Activated CD4-positive, alpha-beta T cell treated with anti-CD3 and anti-CD28 coated beads for 36 hours (primary cell): ENCODE data around the gene MAP3K15. TPM values are rescaled to one million over a fixed set of nuclear protein-coding genes. Genes with fewer than 3 reads are reported as not detected.

Experiments
- ATAC-seq: fragments of 200-7000 bp; cut with Tn5 transposase; one replicate; pipeline ENCODE4 v1.10.0; 2021; ENCODE audit warnings: mild to moderate bottlenecking, moderate library complexity
- CTCF ChIA-PET: fragments of 350-600 bp; sonication (Branson Sonifier 250); formaldehyde crosslinking; loops from one replicate; lab custom pipeline; 2021; ENCODE audit warnings: antibody characterized with exemption; lab: Charles Lee
- POLR2A ChIA-PET: fragments of 350-600 bp; sonication (Branson Sonifier 250); formaldehyde crosslinking; loops from one replicate; lab custom pipeline; 2021; ENCODE audit warnings: antibody characterized with exemption, inconsistent platforms; lab: Charles Lee
- DNase-seq: peaks from one replicate; pipeline ENCODE4 v3.0.0-alpha.2; 2020
- H3K27ac Mint-ChIP-seq: one replicate; pipeline ENCODE4 v1.8.0; 2021; ENCODE audit warnings: mixed read lengths
- H3K27me3 Mint-ChIP-seq: one replicate; pipeline ENCODE4 v1.8.0; 2021; ENCODE audit warnings: mixed read lengths
- H3K36me3 Mint-ChIP-seq: one replicate; pipeline ENCODE4 v1.8.0; 2021; ENCODE audit warnings: low read depth, mixed read lengths
- H3K4me1 Mint-ChIP-seq: one replicate; pipeline ENCODE4 v1.8.0; 2021; ENCODE audit warnings: mixed read lengths
- H3K4me3 Mint-ChIP-seq: one replicate; pipeline ENCODE4 v1.8.0; 2021; ENCODE audit warnings: mild to moderate bottlenecking, moderate library complexity, mixed read lengths
- H3K9me3 Mint-ChIP-seq: one replicate; pipeline ENCODE4 v1.8.0; 2021; ENCODE audit warnings: low read depth, mixed read lengths
- intact Hi-C, 2 experiments: fragments of 100-400 bp; cut with DNase I in 1 of 2; cut with micrococcal nuclease in 1 of 2; formaldehyde crosslinking; loops; one replicate each; pipeline versions ENCODE4 v1.14.2 to v1.15.1; 2022 to 2024; cut with DNase I, micrococcal nuclease
- total RNA-seq, 2 experiments: library from RNA; stranded (reverse); gene quantifications; one replicate each; pipeline ENCODE4 v1.2.3, GENCODE V29; 2021

The MAP3K15 gene
- total RNA-seq, 2 experiments from 2014 or later: 1.0 to 1.2 TPM

DNA sequence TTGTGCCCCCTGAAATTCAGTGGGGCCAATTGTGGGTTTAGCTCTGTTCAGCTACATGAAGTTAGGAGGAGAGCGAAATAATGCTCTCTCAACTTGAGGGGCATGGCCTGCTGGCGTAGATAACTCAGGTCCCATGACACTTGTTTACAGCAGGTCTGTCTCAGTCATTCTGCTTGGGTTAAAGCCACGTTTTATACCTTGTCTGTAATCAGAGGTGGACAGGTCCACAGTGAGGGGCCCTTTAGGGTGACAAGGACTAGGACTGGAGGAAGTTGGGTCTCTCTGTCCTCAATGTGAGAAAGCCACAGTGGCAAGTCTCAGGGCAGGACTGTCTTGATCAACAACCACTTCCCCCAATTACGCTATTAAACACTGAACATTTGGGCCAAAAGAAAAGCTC, 122.6 kb downstream of the MAP3K15 start:
- H3K36me3 Mint-ChIP-seq: no peaks in the 10 kb centered on the region
- ChIA-PET POLR2A (no interaction called here), CTCF (interaction anchor here (0.6 kb wide), 2 partner anchors 743 to 997 kb away, joined by 3 read pairs; no protein-coding TSS in a partner anchor)
- no peak overlapping the region for H3K4me3 Mint-ChIP-seq
- no peaks in the 10 kb centered on the region for H3K9me3 Mint-ChIP-seq
- ATAC-seq (no peak), DNase-seq (no peak)
- no peaks in the 10 kb centered on the region for H3K4me1 Mint-ChIP-seq
- no peaks in the 10 kb centered on the region for H3K27me3 Mint-ChIP-seq
- H3K27ac Mint-ChIP-seq: no peak overlapping the region
- intact Hi-C loops: no loop called here

GRCh38 chrX:19392078-19392477, 123.2 kb downstream of the MAP3K15 start:
- Mint-ChIP-seq H3K4me3 (no peak overlapping the region), H3K27ac (no peak overlapping the region), H3K4me1 (no peaks in the 10 kb centered on the region), H3K36me3 (no peaks in the 10 kb centered on the region), H3K9me3 (no peaks in the 10 kb centered on the region), H3K27me3 (no peaks in the 10 kb centered on the region)
- POLR2A ChIA-PET: no interaction called here
- no peak for ATAC-seq
- CTCF ChIA-PET: interaction anchor here (0.6 kb wide), 2 partner anchors 742 to 997 kb away, joined by 3 read pairs; no protein-coding TSS in a partner anchor
- no peak for DNase-seq
- intact Hi-C loops: no loop called here

DNA sequence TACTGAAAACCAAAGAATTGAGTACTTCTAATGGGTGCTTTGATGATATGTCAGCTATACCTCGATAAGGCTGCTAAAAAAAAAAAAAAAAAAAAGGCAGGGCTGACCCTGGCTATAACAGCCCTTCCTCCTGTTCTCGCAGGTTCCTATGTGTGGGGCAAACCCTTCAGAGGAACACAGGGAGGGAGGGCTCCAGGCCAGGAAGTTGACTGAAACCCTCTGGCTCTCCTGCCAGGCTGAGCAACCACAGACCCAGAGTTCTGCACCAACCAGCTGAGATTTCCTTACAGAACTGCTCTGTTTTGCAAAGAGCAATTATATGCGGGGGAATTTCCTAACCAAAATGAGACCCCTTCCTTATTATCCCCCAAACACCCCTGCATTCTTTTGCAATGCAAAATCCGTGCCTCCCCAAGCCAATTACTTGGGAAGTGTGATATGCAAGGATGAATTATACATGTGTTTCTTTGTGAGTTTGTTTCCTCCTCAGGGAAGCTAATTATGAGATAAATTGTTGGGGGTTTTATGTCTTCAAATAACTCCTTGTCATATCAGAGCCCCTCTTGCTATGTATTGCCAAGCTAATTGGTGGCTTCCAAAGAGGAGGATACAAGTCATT, 126.0 kb downstream of the MAP3K15 start:
- Mint-ChIP-seq H3K36me3 (no peaks in the 10 kb centered on the region), H3K27me3 (no peaks in the 10 kb centered on the region), H3K27ac (no peak overlapping the region), H3K4me1 (no peaks in the 10 kb centered on the region), H3K4me3 (no peak overlapping the region), H3K9me3 (no peaks in the 10 kb centered on the region)
- DNase-seq (no peak), ATAC-seq (no peak)
- ChIA-PET POLR2A (interaction anchor here (0.6 kb wide), 1 partner anchor 146 kb away, joined by 3 read pairs; no protein-coding TSS in a partner anchor), CTCF (interaction anchor here (0.9 kb wide), 2 partner anchors 12 to 516 kb away, joined by 3 to 4 read pairs; no protein-coding TSS in a partner anchor)
- intact Hi-C loops: no loop called here

DNA sequence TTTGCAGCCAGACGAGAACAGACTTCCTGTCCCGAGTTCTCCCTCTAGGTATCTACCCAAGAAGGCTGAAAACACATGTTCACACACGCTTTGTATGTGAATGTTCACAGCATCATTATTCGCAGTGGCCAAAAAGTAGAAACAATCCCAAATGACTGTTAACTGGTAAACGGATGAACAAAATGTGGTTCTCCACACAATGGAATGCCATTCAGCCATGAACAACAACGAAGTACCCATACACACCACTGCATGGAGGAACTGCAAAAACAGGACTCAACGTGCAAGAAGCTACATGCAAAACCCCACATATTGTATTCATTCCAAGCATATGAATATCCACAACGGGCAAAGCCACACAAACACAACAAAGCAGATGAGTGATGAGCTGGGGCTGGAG, 126.6 kb downstream of the MAP3K15 start:
- Mint-ChIP-seq H3K4me3 (no peak overlapping the region), H3K9me3 (no peaks in the 10 kb centered on the region), H3K36me3 (no peaks in the 10 kb centered on the region), H3K4me1 (no peaks in the 10 kb centered on the region), H3K27ac (no peak overlapping the region), H3K27me3 (no peaks in the 10 kb centered on the region)
- intact Hi-C loops: no loop called here
- DNase-seq (no peak), ATAC-seq (no peak)
- CTCF ChIA-PET: interaction anchor here (0.9 kb wide), 1 partner anchor 516 kb away, joined by 4 read pairs; no protein-coding TSS in a partner anchor
- POLR2A ChIA-PET: no interaction called here

DNA sequence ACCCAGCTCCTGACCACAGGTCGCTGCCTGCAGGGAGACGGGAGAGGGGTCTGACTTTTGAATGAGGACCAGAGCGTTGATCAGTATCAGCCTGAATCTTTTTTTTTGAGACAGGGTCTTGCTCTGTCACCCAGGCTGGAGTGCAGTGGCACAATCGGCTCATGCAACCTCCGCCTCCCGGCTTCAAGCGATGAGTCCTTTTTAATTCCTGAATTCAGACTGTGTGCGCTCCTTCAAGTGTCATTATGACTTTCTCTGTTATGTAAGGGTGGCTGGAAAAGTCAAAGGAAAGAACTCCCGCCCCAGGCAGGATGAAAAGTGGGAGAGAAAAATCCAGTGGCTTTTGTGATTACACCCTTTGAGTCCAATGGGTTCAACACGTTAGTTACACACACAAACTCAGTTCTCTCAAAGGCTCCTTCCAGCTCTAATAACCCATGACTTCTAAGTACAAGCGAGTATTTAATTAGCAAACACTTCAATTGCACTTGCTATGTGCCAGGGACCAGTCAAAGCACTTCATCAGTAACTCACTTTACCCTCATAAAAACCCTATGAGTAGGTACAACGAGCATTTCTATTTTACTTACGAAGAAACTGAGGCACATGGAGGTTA, 127.1 kb downstream of the MAP3K15 start:
- Mint-ChIP-seq H3K4me1 (no peaks in the 10 kb centered on the region), H3K36me3 (no peaks in the 10 kb centered on the region), H3K27me3 (no peaks in the 10 kb centered on the region), H3K9me3 (no peaks in the 10 kb centered on the region), H3K27ac (no peak overlapping the region), H3K4me3 (no peak overlapping the region)
- CTCF ChIA-PET: no interaction called here
- ATAC-seq: no peak
- DNase-seq: no peak
- intact Hi-C loops: no loop called here
- POLR2A ChIA-PET: no interaction called here

GRCh38 chrX:19386679-19387078, 128.6 kb downstream of the MAP3K15 start:
- Mint-ChIP-seq H3K27me3 (no peaks in the 10 kb centered on the region), H3K4me1 (no peaks in the 10 kb centered on the region), H3K4me3 (no peak overlapping the region), H3K9me3 (no peaks in the 10 kb centered on the region), H3K27ac (no peak overlapping the region), H3K36me3 (no peaks in the 10 kb centered on the region)
- ATAC-seq: no peak
- DNase-seq: no peak
- intact Hi-C loops: no loop called here
- ChIA-PET CTCF (no interaction called here), POLR2A (no interaction called here)

DNA sequence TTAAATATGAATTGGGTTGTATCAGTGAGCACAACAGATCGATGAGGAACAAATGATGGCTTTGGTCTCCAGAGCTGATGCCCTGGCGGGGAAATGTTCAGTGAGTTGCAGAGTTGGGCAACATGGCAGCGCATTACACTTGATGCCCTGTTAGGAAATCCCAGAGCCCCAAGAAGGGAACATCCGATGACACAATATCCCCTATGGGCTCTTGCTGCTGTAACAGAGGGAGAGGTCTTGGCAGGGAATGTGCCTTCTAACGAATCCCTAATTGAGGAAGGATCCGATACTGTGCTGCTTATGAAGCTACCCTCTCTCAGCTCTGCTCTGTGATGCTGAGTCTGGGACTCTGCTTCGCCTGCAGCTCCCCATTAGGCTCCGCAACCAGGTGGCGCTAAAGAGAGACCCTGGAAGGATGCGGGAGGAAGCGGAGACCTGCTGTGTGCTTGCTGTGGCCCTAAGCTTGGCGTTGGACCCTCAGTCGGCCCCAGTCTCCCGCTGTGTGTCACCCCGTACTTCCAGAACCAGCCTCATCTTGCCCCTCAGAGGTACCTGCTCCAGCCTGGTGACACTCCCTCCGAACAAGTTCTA, 132.7 kb downstream of the MAP3K15 start:
- no peak overlapping the region for H3K27ac Mint-ChIP-seq
- ChIA-PET POLR2A (no interaction called here), CTCF (interaction anchor here (0.6 to 1.5 kb wide), 8 partner anchors 15 to 153 kb away, joined by 3 to 6 read pairs (median 4); no protein-coding TSS in a partner anchor)
- H3K4me3 Mint-ChIP-seq: no peak overlapping the region
- DNase-seq (peak; percentile 80), ATAC-seq (peak; percentile 90)
- H3K36me3 Mint-ChIP-seq: no peaks in the 10 kb centered on the region
- H3K9me3 Mint-ChIP-seq: no peaks in the 10 kb centered on the region
- H3K27me3 Mint-ChIP-seq: no peaks in the 10 kb centered on the region
- no peaks in the 10 kb centered on the region for H3K4me1 Mint-ChIP-seq
- intact Hi-C loops: loop anchor here in 1 of 2 experiments (1.0 to 5.0 kb wide), 2 partner anchors 135 to 685 kb away; partner anchors contain the start of gene MAP3K15

DNA sequence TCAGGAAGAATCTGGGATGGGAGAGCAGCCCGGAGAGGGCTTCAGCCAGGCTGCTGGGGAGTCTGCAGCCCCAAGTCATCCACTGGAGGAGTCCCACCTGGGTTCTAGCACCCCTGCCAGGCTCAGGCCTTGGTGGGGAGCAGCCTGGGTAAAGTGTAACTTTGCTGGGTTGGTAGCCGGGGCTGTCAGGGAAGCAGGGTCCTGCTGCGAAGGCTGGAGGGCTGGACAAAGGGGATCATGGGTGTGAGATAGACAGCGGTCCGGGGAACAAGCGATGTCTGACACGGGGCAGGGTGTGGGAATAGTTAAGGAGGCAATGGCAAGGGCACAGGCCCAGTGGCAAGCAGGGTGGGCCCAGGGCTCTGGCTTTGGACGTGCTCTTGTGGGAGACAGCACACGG, 134.0 kb downstream of the MAP3K15 start:
- H3K4me3 Mint-ChIP-seq: no peak overlapping the region
- no peaks in the 10 kb centered on the region for H3K9me3 Mint-ChIP-seq
- CTCF ChIA-PET: interaction anchor here (0.6 to 1.3 kb wide), 2 partner anchors 137 to 683 kb away, joined by 3 to 4 read pairs; no protein-coding TSS in a partner anchor
- no peaks in the 10 kb centered on the region for H3K4me1 Mint-ChIP-seq
- no peaks in the 10 kb centered on the region for H3K36me3 Mint-ChIP-seq
- intact Hi-C loops: loop anchor here in 1 of 2 experiments (5.0 kb wide), 1 partner anchor 136 kb away; the partner anchor contains the start of gene MAP3K15
- ATAC-seq (no peak), DNase-seq (no peak)
- no peak overlapping the region for H3K27ac Mint-ChIP-seq
- POLR2A ChIA-PET: no interaction called here
- H3K27me3 Mint-ChIP-seq: no peaks in the 10 kb centered on the region

- H3K4me1 Mint-ChIP-seq: peaks cover under 1% of the 10 kb centered on the region
- CTCF ChIA-PET: interaction anchor here (0.6 to 0.9 kb wide), 2 partner anchors 12 to 383 kb away, joined by 3 read pairs; no protein-coding TSS in a partner anchor
- H3K27ac Mint-ChIP-seq: no peak overlapping the region
- no peaks in the 10 kb centered on the region for H3K9me3 Mint-ChIP-seq
- H3K4me3 Mint-ChIP-seq: no peak overlapping the region
- DNase-seq (no peak), ATAC-seq (no peak)
- POLR2A ChIA-PET: no interaction called here
- H3K27me3 Mint-ChIP-seq: no peaks in the 10 kb centered on the region
- intact Hi-C loops: no loop called here
- H3K36me3 Mint-ChIP-seq: no peaks in the 10 kb centered on the region
Measured at GRCh38 chrX:19377799-19378198, 137.5 kb downstream of the MAP3K15 start.

DNA sequence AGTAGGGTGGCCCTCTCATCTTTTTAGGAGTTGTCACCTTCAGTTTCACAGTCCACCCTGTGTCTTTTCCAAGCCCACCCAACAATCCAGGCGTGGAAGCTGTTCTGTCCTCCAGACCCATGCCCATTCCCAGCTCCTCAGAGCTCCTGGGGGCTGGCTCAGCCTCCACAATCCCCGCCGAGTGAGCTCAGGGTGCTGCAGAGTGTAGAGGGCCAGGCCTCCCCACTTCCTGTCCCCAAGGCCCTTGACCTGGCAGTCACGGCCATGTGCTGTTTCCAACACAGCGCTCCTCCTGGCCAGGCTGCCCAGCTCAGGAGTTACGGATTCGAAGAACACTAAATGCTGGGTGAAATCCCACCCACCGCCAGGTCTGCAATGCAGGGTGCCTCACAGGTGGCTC, 139.8 kb downstream of the MAP3K15 start:
- intact Hi-C loops: no loop called here
- no peaks in the 10 kb centered on the region for H3K27me3 Mint-ChIP-seq
- no peak overlapping the region for H3K4me3 Mint-ChIP-seq
- no peaks in the 10 kb centered on the region for H3K9me3 Mint-ChIP-seq
- no peak for DNase-seq
- no peak for ATAC-seq
- ChIA-PET POLR2A (no interaction called here), CTCF (no interaction called here)
- no peaks in the 10 kb centered on the region for H3K36me3 Mint-ChIP-seq
- H3K27ac Mint-ChIP-seq: no peak overlapping the region
- peaks cover 5% of the 10 kb centered on the region for H3K4me1 Mint-ChIP-seq

GRCh38 chrX:19373351-19373891, 141.9 kb downstream of the MAP3K15 start:
- Mint-ChIP-seq H3K4me3 (no peak overlapping the region), H3K4me1 (peaks cover 5% of the 10 kb centered on the region), H3K9me3 (no peaks in the 10 kb centered on the region), H3K27me3 (no peaks in the 10 kb centered on the region), H3K36me3 (no peaks in the 10 kb centered on the region), H3K27ac (no peak overlapping the region)
- DNase-seq (no peak), ATAC-seq (no peak)
- ChIA-PET POLR2A (no interaction called here), CTCF (no interaction called here)
- intact Hi-C loops: loop anchor here (2.0 to 5.0 kb wide), 5 partner anchors 159 to 534 kb away; partner anchors contain the start of gene SH3KBP1 (in 1 of the 2)
